ENCODE data around the gene API5. TPM values are rescaled to one million over a fixed set of nuclear protein-coding genes. Genes with fewer than 3 reads are reported as not detected.

API5 gene
- total and polyA plus RNA-seq, 2 experiments from 2014 or later: 36.1 to 144 TPM

DNA sequence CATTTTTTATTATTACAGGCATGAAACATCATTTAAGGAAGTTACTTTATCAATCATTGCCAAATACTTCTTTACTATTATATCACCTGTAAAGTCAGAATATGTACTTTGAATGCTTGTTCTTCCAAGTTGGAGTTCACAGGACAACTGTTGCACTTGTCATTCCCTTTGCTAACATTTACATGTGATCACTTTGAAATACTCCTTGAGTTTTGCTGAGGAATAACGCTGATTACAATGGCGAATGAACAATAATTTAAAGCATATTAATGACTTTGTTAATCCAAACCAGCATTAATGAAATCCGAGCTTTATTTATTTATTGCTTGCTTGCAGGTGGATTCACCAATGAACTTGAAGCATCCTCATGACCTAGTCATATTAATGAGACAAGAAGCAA is 67.1 kb downstream of the API5 start:
- H3K27me3 Mint-ChIP-seq (ENCODE audit: insufficient read depth, low read depth, poor library complexity): no peaks in the 10 kb centered on the region
- no peak for ATAC-seq
- Histone ChIP-seq H2AFZ (no peak overlapping the region), H3K9me2 (ENCODE audit: insufficient read depth) (no peaks in the 10 kb centered on the region), H3K27me3 (ENCODE audit: insufficient read depth) (no peaks in the 10 kb centered on the region), H3K79me2 (replicated peaks; ENCODE audit: insufficient read depth) (peaks cover 59% of the 10 kb centered on the region), H3K4me2 (no peak overlapping the region), H4K20me1 (replicated peaks; ENCODE audit: insufficient read depth) (no peaks in the 10 kb centered on the region; the same call in none of the 2 replicates), H3F3A (replicated peaks; ENCODE audit: low read depth) (no peaks in the 10 kb centered on the region), H3K27ac (ENCODE audit: low read depth) (no peak overlapping the region), H3K36me3 (ENCODE audit: insufficient read depth) (0 out of 2 replicates have a peak, but pooled peaks cover 2% of the 10 kb centered on the region), H3K4me3 (no peak overlapping the region), H3K4me1 (ENCODE audit: insufficient read depth) (peaks cover 6% of the 10 kb centered on the region)
- TF ChIP-seq NANOG (IDR thresholded peaks at IDR 0.05; ENCODE audit: borderline replicate concordance) (no peak), CREB1 (CRISPR knock-in tag; IDR thresholded peaks at IDR 0.05; ENCODE audit: low read depth) (no peak), REST (IDR thresholded peaks at IDR 0.05; ENCODE audit: unreplicated experiment) (no peak), ZNF331 (CRISPR knock-in tag; IDR thresholded peaks at IDR 0.05; ENCODE audit: low read depth) (no peak), ETS1 (IDR thresholded peaks at IDR 0.05) (no peak), STAT1 (IDR thresholded peaks at IDR 0.05; ENCODE audit: unreplicated experiment) (no peak), ZNF114 (CRISPR knock-in tag; IDR thresholded peaks at IDR 0.05) (no peak), JUNB (IDR thresholded peaks at IDR 0.05; ENCODE audit: unreplicated experiment) (no peak), POLR2AphosphoS5 (IDR thresholded peaks at IDR 0.05; ENCODE audit: low read depth) (no peak), EZH2phosphoT487 (IDR thresholded peaks at IDR 0.05; ENCODE audit: unreplicated experiment) (no peak), EZH2 (IDR thresholded peaks at IDR 0.05; ENCODE audit: low read depth, unreplicated experiment) (no peak), CTCF (conservative IDR thresholded peaks at IDR 0.05; ENCODE audit: low read depth in 2 of 2) (no peak)
- TF ChIP-seq, protein P1, sequence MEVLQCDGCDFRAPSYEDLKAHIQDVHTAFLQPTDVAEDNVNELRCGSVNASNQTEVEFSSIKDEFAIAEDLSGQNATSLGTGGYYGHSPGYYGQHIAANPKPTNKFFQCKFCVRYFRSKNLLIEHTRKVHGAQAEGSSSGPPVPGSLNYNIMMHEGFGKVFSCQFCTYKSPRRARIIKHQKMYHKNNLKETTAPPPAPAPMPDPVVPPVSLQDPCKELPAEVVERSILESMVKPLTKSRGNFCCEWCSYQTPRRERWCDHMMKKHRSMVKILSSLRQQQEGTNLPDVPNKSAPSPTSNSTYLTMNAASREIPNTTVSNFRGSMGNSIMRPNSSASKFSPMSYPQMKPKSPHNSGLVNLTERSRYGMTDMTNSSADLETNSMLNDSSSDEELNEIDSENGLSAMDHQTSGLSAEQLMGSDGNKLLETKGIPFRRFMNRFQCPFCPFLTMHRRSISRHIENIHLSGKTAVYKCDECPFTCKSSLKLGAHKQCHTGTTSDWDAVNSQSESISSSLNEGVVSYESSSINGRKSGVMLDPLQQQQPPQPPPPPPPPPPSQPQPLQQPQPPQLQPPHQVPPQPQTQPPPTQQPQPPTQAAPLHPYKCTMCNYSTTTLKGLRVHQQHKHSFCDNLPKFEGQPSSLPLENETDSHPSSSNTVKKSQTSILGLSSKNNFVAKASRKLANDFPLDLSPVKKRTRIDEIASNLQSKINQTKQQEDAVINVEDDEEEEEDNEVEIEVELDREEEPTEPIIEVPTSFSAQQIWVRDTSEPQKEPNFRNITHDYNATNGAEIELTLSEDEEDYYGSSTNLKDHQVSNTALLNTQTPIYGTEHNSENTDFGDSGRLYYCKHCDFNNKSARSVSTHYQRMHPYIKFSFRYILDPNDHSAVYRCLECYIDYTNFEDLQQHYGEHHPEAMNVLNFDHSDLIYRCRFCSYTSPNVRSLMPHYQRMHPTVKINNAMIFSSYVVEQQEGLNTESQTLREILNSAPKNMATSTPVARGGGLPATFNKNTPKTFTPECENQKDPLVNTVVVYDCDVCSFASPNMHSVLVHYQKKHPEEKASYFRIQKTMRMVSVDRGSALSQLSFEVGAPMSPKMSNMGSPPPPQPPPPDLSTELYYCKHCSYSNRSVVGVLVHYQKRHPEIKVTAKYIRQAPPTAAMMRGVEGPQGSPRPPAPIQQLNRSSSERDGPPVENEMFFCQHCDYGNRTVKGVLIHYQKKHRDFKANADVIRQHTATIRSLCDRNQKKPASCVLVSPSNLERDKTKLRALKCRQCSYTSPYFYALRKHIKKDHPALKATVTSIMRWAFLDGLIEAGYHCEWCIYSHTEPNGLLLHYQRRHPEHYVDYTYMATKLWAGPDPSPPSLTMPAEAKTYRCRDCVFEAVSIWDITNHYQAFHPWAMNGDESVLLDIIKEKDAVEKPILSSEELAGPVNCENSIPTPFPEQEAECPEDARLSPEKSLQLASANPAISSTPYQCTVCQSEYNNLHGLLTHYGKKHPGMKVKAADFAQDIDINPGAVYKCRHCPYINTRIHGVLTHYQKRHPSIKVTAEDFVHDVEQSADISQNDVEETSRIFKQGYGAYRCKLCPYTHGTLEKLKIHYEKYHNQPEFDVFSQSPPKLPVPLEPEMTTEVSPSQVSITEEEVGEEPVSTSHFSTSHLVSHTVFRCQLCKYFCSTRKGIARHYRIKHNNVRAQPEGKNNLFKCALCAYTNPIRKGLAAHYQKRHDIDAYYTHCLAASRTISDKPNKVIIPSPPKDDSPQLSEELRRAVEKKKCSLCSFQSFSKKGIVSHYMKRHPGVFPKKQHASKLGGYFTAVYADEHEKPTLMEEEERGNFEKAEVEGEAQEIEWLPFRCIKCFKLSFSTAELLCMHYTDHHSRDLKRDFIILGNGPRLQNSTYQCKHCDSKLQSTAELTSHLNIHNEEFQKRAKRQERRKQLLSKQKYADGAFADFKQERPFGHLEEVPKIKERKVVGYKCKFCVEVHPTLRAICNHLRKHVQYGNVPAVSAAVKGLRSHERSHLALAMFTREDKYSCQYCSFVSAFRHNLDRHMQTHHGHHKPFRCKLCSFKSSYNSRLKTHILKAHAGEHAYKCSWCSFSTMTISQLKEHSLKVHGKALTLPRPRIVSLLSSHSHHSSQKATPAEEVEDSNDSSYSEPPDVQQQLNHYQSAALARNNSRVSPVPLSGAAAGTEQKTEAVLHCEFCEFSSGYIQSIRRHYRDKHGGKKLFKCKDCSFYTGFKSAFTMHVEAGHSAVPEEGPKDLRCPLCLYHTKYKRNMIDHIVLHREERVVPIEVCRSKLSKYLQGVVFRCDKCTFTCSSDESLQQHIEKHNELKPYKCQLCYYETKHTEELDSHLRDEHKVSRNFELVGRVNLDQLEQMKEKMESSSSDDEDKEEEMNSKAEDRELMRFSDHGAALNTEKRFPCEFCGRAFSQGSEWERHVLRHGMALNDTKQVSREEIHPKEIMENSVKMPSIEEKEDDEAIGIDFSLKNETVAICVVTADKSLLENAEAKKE (CRISPR knock-in tag; IDR thresholded peaks at IDR 0.05): no peak
- H3K27ac Mint-ChIP-seq: no peak overlapping the region
- H3K4me3 Mint-ChIP-seq: no peak overlapping the region
- peaks cover 4% of the 10 kb centered on the region; the same call in 2 of the 3 replicates for H3K36me3 Mint-ChIP-seq (ENCODE audit: low read depth)
- H3K9me3 Mint-ChIP-seq: no peaks in the 10 kb centered on the region
- H3K4me1 Mint-ChIP-seq: peaks cover 21% of the 10 kb centered on the region
- no peak for DNase-seq (ENCODE audit: low spot score)
